HepG2 (cell line): Measurements from ENCODE around the gene TSHZ2. TPM values are rescaled to one million over a fixed set of nuclear protein-coding genes. Genes with fewer than 3 reads are reported as not detected.

Source experiments
- ATAC-seq: fragments of 200-7000 bp; cut with Tn5 transposase; 3 replicates; pipeline ENCODE4 v1.9.1; 2020; ENCODE audit warnings: mild to moderate bottlenecking, moderate library complexity
- BruUV-seq: library from RNA; stranded (reverse); fragments of 400-500 nt; replicated peaks from 2 replicates; lab custom pipeline; 2021; lab: Mats Ljungman, UMichigan
- CTCF ChIA-PET: fragments of 300-600 bp; formaldehyde crosslinking; extraction: SDS; loops from one replicate; lab custom pipeline; 2021; ENCODE audit warnings: low total read pairs, inconsistent platforms, low intra/inter-chr PET ratio; lab: Yijun Ruan, JAX
- POLR2A ChIA-PET: fragments of 350-600 bp; sonication (Branson Sonifier 250); formaldehyde crosslinking; loops from one replicate; lab custom pipeline; 2020; ENCODE audit warnings: antibody characterized with exemption, inconsistent platforms; lab: Yijun Ruan, JAX
- DNase-seq: peaks from one replicate; pipeline ENCODE4 v3.0.0-alpha.2; 2015; ENCODE audit warnings: low spot score
- FAIRE-seq: peaks from 3 replicates; lab custom pipeline; 2011; peaks lifted over from hg19 to GRCh38; lab: Jason Lieb, UNC
- H2AFZ ChIP-seq: one replicate; pipeline ENCODE4 v1.6.1; 2011; ENCODE audit warnings: low read length, inconsistent platforms
- H3K27ac ChIP-seq: fragments of 300-600 bp; 3 replicates; pipeline ENCODE4 v1.8.0; 2011; ENCODE audit warnings: mixed run types, mild to moderate bottlenecking, mixed read lengths, low read length, inconsistent platforms; ENCODE audit not compliant: insufficient read depth; ENCODE audit errors: extremely low read length
- H3K27me3 ChIP-seq, 2 experiments: fragments of 200-600 bp in 1 of 2; 2 replicates in 1 of 2; 3 replicates in 1 of 2; pipeline versions ENCODE4 v1.6.0 to v1.8.0; 2011; ENCODE audit warnings: low read length in 2 of 2, mild to moderate bottlenecking in 2 of 2, moderate library complexity in 2 of 2, inconsistent platforms in 1 of 2; ENCODE audit not compliant: insufficient read depth in 2 of 2, control insufficient read depth in 1 of 2
- H3K36me3 ChIP-seq, 2 experiments: fragments of 200-600 bp in 1 of 2; replicated peaks in 1 of 2; 2 replicates in 1 of 2; 3 replicates in 1 of 2; pipeline versions ENCODE4 v1.5.1 to v1.8.0; 2011; ENCODE audit warnings: low read length in 2 of 2, inconsistent platforms in 1 of 2; ENCODE audit not compliant: insufficient read depth in 2 of 2, control insufficient read depth in 1 of 2
- H3K4me1 ChIP-seq: 2 replicates; pipeline ENCODE4 v1.5.1; 2012; ENCODE audit warnings: low read length, inconsistent platforms; ENCODE audit not compliant: insufficient read depth
- H3K4me2 ChIP-seq: 2 replicates; pipeline ENCODE4 v1.6.0; 2011; ENCODE audit warnings: low read depth, low read length, inconsistent platforms
- H3K4me3 ChIP-seq, 3 experiments: fragments of 200-600 bp in 1 of 3; sonication (generic), shearing (Covaris generic) in 1 of 3; replicated peaks in 1 of 3; 2 replicates each; pipeline ENCODE4 v1.5.1; 2011 to 2016; ENCODE audit warnings: low read length in 3 of 3, inconsistent platforms in 2 of 3, low read depth in 2 of 3, mild to moderate bottlenecking in 2 of 3, control low read depth in 1 of 3, mixed read lengths in 1 of 3; ENCODE audit not compliant: insufficient read depth in 1 of 3
- H3K79me2 ChIP-seq: one replicate; pipeline ENCODE4 v1.6.1; 2011; ENCODE audit warnings: low read length, inconsistent platforms; ENCODE audit not compliant: insufficient read depth
- H3K9ac ChIP-seq: 2 replicates; pipeline ENCODE4 v1.6.0; 2011; ENCODE audit warnings: mild to moderate bottlenecking, low read depth, low read length, inconsistent platforms; ENCODE audit not compliant: insufficient read depth
- H3K9me3 ChIP-seq: 2 replicates; pipeline ENCODE4 v1.5.1; 2012; ENCODE audit warnings: mild to moderate bottlenecking, low read length
- H4K20me1 ChIP-seq: 2 replicates; pipeline ENCODE4 v1.6.0; 2011; ENCODE audit warnings: inconsistent platforms, mild to moderate bottlenecking, low read length, moderate library complexity; ENCODE audit not compliant: insufficient read depth
- ZNF24 ChIP-seq: fragments of 450-650 bp; IDR thresholded peaks from 2 replicates; pipeline ENCODE4 v1.6.1; 2017; ENCODE audit warnings: antibody characterized with exemption, mild to moderate bottlenecking
- ZNF263 ChIP-seq: sonication (generic); formaldehyde crosslinking; IDR thresholded peaks from 2 replicates; pipeline ENCODE4 v1.4.0; 2020; ENCODE audit warnings: missing genetic modification reagents
- ZNF629 ChIP-seq: sonication (generic); formaldehyde crosslinking; conservative IDR thresholded peaks from 2 replicates; pipeline ENCODE4 v1.5.0; 2020; ENCODE audit warnings: missing genetic modification reagents
- ZNF788 ChIP-seq: sonication (generic); formaldehyde crosslinking; IDR thresholded peaks from 2 replicates; pipeline ENCODE4 v1.5.0; 2020; ENCODE audit warnings: mild to moderate bottlenecking, missing genetic modification reagents, borderline replicate concordance
- WGBS: methylation state at CpG from one replicate; pipeline ENCODE4 v1.1.6; 2017; ENCODE audit warnings: low lambda C conversion rate; 5-methylcytosine and 5-hydroxymethylcytosine counted together
- in situ Hi-C: cut with HindIII; loops from 2 replicates; pipeline ENCODE4 v1.10.0; 2017; ENCODE audit warnings: low pct_unique_long_range_greater_than_20kb; ENCODE audit not compliant: extremely low pct_ligation_motif_present
- intact Hi-C: fragments of 100-400 bp; cut with micrococcal nuclease; formaldehyde crosslinking; loops from one replicate; pipeline ENCODE4 v1.10.0; 2022; ENCODE audit not compliant: unreplicated experiment
- polyA plus RNA-seq, 8 experiments: library from polyadenylated mRNA; depleted of rRNA in 3 of 8; stranded (reverse) in 7 of 8; unstranded in 1 of 8; fragments of >200 nt; fragmentation: Illumina TruSeq in 4 of 8; extraction: Trizol in 4 of 8; gene quantifications; 2 replicates each; pipeline versions ENCODE4 v1.2.1 to v1.2.3, GENCODE V29; 2011 to 2016; ENCODE audit warnings: low read depth in 4 of 8, missing spikeins in 1 of 8, mixed read lengths in 1 of 8; ENCODE audit not compliant: insufficient read depth in 1 of 8
- total RNA-seq, 5 experiments: library from RNA; depleted of rRNA; stranded (reverse); fragments of >200 nt; fragmentation: Illumina TruSeq; extraction: Trizol; gene quantifications; 2 replicates each; pipeline ENCODE4 v1.2.3, GENCODE V29; 2016; ENCODE audit warnings: low read depth in 1 of 5
- TF ChIP-seq, protein P1 (sequence below): sonication (generic); formaldehyde crosslinking; IDR thresholded peaks from 2 replicates; pipeline ENCODE4 v1.8.0; 2022; ENCODE audit warnings: low read depth, missing genetic modification reagents

The TSHZ2 gene
- total and polyA plus RNA-seq, 2 of the 13 experiments (the other 11 are each of a cell fraction or from before 2014, with no cell fraction given), result 0.01 TPM; not detected in 1

DNA sequence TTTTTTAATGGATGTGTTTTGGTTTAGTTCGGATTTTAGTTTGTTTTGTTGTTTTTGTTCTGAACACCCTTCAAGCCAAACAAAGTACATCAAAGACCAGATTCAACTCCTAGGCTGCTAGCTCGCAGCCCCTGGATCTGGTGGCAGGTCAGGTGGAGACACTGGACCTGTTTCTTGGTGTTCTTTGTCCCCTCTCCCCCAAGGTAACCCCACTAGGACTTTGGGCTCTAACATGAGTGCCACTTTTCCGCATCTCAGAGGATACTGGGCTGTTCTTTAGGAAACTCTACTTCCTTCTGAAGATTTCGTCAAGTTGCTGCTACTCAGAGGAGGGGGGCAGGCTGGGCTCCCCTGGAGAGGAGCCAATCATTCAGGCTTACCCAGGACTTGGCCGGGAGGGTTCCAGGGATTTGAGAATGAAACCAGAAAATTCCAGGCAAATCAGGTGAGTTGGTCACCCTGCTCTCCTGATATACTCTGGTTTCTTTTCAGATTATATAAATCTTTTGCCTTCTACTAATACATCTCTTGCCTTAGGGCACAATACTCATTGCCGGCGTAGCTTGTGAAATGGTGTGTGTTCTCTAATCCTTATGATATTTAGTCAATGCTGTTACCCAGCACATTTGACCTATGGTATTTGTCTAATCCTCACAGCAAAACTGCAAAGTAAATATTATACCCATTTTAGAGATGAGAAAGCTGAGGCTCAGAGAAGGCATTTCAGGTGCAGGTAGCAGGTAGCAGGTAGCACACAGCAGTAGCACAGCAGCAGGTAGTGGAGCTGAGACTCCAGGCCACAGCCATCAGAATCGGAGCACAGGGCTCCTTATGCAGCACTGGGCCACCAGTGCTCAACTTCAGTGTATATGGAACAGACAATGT is 291.6 kb downstream of the TSHZ2 start:
- 27% methylated on average over 8 of the region's 8 CpGs for WGBS
- no peak overlapping the region for H3K4me2 ChIP-seq
- H3K79me2 ChIP-seq, result no peaks in the 10 kb centered on the region
- H4K20me1 ChIP-seq, result no peaks in the 10 kb centered on the region
- no TSS peak for BruUV-seq
- intact Hi-C loops (no loop called here), in situ Hi-C loops (no loop called here)
- H3K27ac ChIP-seq, result no peak overlapping the region
- CTCF ChIA-PET, result no interaction called here
- no peak overlapping the region for H2AFZ ChIP-seq
- TF ChIP-seq ZNF788 (no peak), ZNF24 (no peak), ZNF629 (peak; percentile 86)
- no peak overlapping the region for H3K4me3 ChIP-seq
- DNase-seq, result no peak
- H3K9me3 ChIP-seq, result no peaks in the 10 kb centered on the region
- H3K27me3 ChIP-seq, result no peaks in the 10 kb centered on the region; a peak in 1 of 5 replicates
- no peak for FAIRE-seq
- H3K36me3 ChIP-seq, result no peaks in the 10 kb centered on the region
- H3K9ac ChIP-seq, result no peak overlapping the region
- ATAC-seq, result no peak
- POLR2A ChIA-PET, result no interaction called here
- no peaks in the 10 kb centered on the region for H3K4me1 ChIP-seq

DNA sequence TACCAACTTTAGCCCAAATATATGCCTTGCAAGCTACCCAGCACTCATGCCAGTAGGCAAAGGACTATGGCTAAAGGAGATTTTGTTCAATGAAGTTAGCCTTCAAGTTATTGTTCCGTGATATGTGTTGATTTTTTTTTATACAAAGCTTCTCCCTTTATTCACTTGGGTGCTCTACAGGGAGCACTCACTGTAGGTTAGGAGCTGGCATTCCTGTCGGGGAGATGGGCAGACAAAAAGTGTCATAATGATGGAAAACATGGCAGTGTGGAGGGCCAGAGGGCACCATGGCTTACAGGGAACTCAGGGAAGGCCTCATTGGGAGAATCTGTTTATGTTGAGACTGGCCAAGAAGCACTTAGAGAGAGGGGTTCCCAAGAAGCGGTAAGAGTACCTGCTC is 292.4 kb downstream of the TSHZ2 start:
- in situ Hi-C loops (no loop called here), intact Hi-C loops (no loop called here)
- no peaks in the 10 kb centered on the region for H4K20me1 ChIP-seq
- H3K4me3 ChIP-seq, result no peak overlapping the region
- TF ChIP-seq, protein P1, sequence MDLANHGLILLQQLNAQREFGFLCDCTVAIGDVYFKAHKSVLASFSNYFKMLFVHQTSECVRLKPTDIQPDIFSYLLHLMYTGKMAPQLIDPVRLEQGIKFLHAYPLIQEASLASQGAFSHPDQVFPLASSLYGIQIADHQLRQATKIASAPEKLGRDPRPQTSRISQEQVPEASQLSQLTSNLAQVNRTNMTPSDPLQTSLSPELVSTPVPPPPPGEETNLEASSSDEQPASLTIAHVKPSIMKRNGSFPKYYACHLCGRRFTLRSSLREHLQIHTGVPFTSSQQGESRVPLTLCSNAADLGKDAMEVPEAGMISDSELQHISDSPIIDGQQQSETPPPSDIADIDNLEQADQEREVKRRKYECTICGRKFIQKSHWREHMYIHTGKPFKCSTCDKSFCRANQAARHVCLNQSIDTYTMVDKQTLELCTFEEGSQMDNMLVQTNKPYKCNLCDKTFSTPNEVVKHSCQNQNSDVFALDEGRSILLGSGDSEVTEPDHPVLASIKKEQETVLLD (CRISPR knock-in tag), result no peak
- 0 out of 2 replicates have a peak, but pooled peaks have one; percentile 61 for TF ChIP-seq ZNF263
- POLR2A ChIA-PET, result no interaction called here
- no peak overlapping the region for H2AFZ ChIP-seq
- FAIRE-seq (no peak), DNase-seq (no peak), ATAC-seq (no peak)
- no peaks in the 10 kb centered on the region for H3K9me3 ChIP-seq
- CTCF ChIA-PET, result no interaction called here
- WGBS, result 22% methylated on average over 3 of the region's 3 CpGs
- H3K27ac ChIP-seq, result no peak overlapping the region
- BruUV-seq, result no TSS peak
- no peak overlapping the region for H3K4me2 ChIP-seq
- H3K36me3 ChIP-seq, result no peaks in the 10 kb centered on the region
- no peaks in the 10 kb centered on the region; a peak in 1 of 5 replicates for H3K27me3 ChIP-seq
- no peak overlapping the region for H3K9ac ChIP-seq
- H3K79me2 ChIP-seq, result no peaks in the 10 kb centered on the region
- H3K4me1 ChIP-seq, result no peaks in the 10 kb centered on the region
